ENCODE data around the gene CTIF. TPM values are rescaled to one million over a fixed set of nuclear protein-coding genes. Genes with fewer than 3 reads are reported as not detected.

Gene CTIF
- total and polyA plus RNA-seq, 4 experiments from 2014 or later = 5.2 to 6.5 TPM; not detected in 2

DNA sequence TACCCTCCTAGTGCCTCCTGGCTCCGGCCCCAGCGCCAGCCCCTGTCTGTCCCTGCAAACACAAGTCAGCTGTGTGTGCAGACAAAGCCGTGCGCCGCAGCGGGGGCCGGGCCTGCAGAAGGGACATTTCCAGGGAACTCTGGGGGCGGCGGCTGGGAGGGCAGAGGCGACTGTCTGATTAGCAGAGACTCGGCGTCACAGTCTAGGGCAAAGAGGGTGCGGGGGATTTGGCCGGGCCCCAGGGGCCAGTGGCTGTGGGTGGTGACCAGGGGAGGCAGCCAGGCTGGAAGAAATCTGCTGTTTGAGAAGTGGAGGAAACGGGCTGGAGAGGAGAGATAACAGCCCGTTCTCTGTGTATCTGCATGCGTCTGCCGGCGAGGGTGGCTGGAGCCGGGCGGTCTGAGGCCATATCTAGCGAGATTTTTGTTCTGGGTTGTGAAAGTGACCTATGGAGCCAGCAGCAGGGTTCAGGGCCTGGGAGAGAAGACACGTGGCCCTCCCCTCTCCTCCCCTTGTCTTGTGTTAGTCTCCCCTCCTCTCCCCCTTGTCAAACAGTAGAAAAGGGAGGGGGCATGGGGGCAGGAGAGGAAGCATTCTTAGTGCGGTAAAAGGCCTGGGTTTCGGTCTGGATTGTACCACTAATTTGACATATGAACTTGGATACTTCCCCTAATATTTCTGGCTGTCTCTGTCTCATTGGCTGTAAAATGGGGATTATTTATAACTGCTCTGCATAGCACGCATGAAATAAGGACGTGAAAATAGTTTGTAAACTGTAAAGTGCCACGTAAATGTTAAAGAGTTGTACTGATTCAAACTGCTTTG lies 242.5 kb downstream of the CTIF start:
- ChIA-PET CTCF (ENCODE audit: partially characterized antibody) (interaction anchor here (8.1 kb wide), 1 partner anchor 133 kb away, joined by 127 read pairs; no protein-coding TSS in a partner anchor), POLR2A (ENCODE audit: partially characterized antibody) (interaction anchor here (2.2 kb wide), 1 partner anchor 170 kb away, joined by 4 read pairs; the partner anchor contains the start of gene SMAD7)
- Histone ChIP-seq H3K36me3 (ENCODE audit: insufficient read depth, low read length) (no peaks in the 10 kb centered on the region), H3K27ac (ENCODE audit: low read depth, low read length) (no peak overlapping the region), H3K4me3 (ENCODE audit: low read length in 2 of 2) (no peak overlapping the region), H3K4me1 (ENCODE audit: insufficient read depth, low read length) (peaks cover 30% of the 10 kb centered on the region), H3K27me3 (ENCODE audit: insufficient read depth, low read length) (no peaks in the 10 kb centered on the region), H3K9me3 (ENCODE audit: control insufficient read depth in 1 of 2, low read length in 2 of 2) (no peaks in the 10 kb centered on the region)
- DNase-seq = no peak
- Mint-ChIP-seq H3K9me3 (no peaks in the 10 kb centered on the region), H3K4me3 (no peak overlapping the region), H3K27ac (peak overlapping the region in 1 of 7 donors; percentile 17), H3K4me1 (peaks cover 17 to 33% (median 21%) of the 10 kb centered on the region in 4 donors), H3K36me3 (no peaks in the 10 kb centered on the region), H3K27me3 (no peaks in the 10 kb centered on the region)
- intact Hi-C loops (cut with micrococcal nuclease) = no loop called here

DNA sequence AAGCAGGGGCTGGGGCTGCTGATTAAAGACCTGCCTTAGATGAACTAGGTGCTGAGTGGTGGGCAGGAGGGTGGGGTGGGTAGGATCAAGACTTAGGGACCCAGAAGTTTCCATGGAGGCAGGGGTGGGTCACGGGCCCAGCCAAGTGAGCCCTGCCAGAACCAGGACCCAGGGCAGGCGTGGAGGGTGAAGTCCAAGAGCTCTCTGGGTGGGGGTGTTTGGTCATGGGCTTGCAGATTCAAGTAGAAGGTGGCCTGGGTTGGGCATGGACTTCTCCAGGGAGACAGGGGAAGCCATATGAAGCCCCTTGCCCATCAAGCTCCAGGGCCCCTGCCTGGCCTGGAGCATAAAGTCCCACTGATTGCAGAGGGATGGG lies 243.1 kb downstream of the CTIF start:
- H3K36me3 ChIP-seq (ENCODE audit: insufficient read depth, low read length) = no peaks in the 10 kb centered on the region
- H3K4me1 ChIP-seq (ENCODE audit: insufficient read depth, low read length) = peaks cover 30% of the 10 kb centered on the region
- ChIA-PET POLR2A (ENCODE audit: partially characterized antibody) (interaction anchor here (2.2 kb wide), 1 partner anchor 169 kb away, joined by 4 read pairs; the partner anchor contains the start of gene SMAD7), CTCF (ENCODE audit: partially characterized antibody) (no interaction called here)
- H3K27ac ChIP-seq (ENCODE audit: low read depth, low read length) = no peak overlapping the region
- no peak overlapping the region for H3K4me3 Mint-ChIP-seq
- H3K27me3 Mint-ChIP-seq = no peaks in the 10 kb centered on the region
- H3K4me3 ChIP-seq (ENCODE audit: low read length in 2 of 2) = no peak overlapping the region
- intact Hi-C loops (cut with micrococcal nuclease) = no loop called here
- no peaks in the 10 kb centered on the region for H3K9me3 Mint-ChIP-seq
- H3K4me1 Mint-ChIP-seq = peaks cover 17 to 28% (median 21%) of the 10 kb centered on the region in 4 donors
- no peaks in the 10 kb centered on the region for H3K9me3 ChIP-seq (ENCODE audit: control insufficient read depth in 1 of 2, low read length in 2 of 2)
- no peak overlapping the region for H3K27ac Mint-ChIP-seq
- no peak for DNase-seq
- no peaks in the 10 kb centered on the region for H3K36me3 Mint-ChIP-seq
- no peaks in the 10 kb centered on the region for H3K27me3 ChIP-seq (ENCODE audit: insufficient read depth, low read length)

DNA sequence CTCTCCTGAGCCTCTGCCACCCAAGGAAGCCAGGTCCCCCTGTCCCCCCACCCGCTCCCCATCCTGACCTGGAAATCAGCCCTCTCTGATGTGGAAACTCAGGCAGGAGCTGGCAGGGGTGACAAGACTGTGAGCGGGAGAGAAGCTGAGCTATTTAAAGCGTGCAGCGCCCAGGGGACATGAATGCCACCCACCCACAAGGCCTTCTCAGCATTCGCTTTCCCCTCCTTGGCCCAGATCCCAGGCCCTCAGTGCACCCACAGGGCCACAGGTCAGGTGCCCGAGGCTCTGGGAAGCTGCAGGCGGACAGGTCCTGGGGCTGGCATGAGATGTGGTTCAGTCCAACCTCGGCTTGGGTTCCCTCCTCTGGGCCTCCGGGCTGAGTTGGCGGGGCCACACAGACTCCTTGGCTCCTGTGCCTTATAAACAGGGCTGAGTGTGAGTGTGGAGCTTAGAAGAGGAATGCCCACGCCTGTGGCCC lies 243.6 kb downstream of the CTIF start:
- POLR2A ChIA-PET (ENCODE audit: partially characterized antibody) = interaction anchor here (2.2 kb wide), 1 partner anchor 169 kb away, joined by 4 read pairs; the partner anchor contains the start of gene SMAD7
- Histone ChIP-seq H3K4me3 (ENCODE audit: low read length in 2 of 2) (no peak overlapping the region), H3K36me3 (ENCODE audit: insufficient read depth, low read length) (no peaks in the 10 kb centered on the region), H3K27ac (ENCODE audit: low read depth, low read length) (no peak overlapping the region), H3K9me3 (ENCODE audit: control insufficient read depth in 1 of 2, low read length in 2 of 2) (no peaks in the 10 kb centered on the region), H3K27me3 (ENCODE audit: insufficient read depth, low read length) (no peaks in the 10 kb centered on the region), H3K4me1 (ENCODE audit: insufficient read depth, low read length) (peaks cover 26% of the 10 kb centered on the region)
- intact Hi-C loops (cut with micrococcal nuclease) = no loop called here
- H3K4me3 Mint-ChIP-seq = no peak overlapping the region
- H3K27ac Mint-ChIP-seq = no peak overlapping the region
- H3K27me3 Mint-ChIP-seq = no peaks in the 10 kb centered on the region
- H3K9me3 Mint-ChIP-seq = no peaks in the 10 kb centered on the region
- H3K4me1 Mint-ChIP-seq = peaks cover 14 to 23% (median 18%) of the 10 kb centered on the region in 4 donors
- H3K36me3 Mint-ChIP-seq = no peaks in the 10 kb centered on the region
- no peak for DNase-seq
- CTCF ChIA-PET (ENCODE audit: partially characterized antibody) = interaction anchor here (1.3 to 1.5 kb wide), 4 partner anchors 7 to 397 kb away, joined by 3 to 5 read pairs (median 4); no protein-coding TSS in a partner anchor

DNA sequence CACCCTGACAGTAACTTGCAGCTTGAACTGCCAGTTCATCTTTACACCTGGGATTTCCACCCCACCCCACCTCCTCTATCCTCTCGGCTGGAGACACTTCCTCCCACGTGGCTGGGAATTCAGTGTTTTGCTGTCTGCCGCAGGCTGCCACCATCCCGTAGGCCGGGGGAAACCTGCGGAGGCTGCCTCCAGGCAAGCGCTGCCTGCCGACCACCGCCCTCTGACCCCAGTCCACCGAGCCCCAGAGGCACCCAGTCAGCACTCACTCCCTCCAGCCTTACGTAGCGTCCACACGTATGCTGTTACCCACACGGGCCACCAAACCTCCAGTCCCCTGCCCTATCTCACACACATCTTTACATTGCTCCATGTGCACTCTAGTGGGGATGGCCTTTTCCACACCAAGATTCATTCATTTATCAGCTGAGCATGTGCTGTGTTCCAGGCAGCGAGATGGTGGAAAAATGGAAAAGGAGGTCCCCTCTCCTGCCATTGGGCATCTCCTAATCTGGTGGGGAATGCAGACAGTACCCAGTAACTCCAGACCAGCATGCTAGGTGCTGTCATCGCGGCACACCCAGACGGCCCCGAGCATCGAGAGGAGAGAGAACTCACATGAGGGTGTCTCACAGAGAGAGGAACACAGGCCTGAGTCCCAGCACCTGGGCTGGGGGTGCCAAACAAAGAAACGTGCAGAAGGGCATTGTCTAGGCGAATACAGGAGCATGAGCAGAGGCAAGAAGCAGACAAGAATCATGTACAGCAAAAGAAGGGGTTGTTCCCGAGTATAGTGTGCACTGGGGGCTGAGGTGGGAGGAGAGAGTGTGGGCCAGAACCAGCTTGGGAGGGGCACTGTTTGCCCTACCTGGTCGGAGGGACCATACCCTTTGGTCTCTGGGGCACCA lies 245.0 kb downstream of the CTIF start:
- POLR2A ChIA-PET (ENCODE audit: partially characterized antibody) = interaction anchor here (2.2 kb wide), 1 partner anchor 168 kb away, joined by 4 read pairs; the partner anchor contains the start of gene SMAD7
- Mint-ChIP-seq H3K4me3 (no peak overlapping the region), H3K27ac (peak overlapping the region in 3 of 7 donors; percentile 72 to 86 (median 85))

DNA sequence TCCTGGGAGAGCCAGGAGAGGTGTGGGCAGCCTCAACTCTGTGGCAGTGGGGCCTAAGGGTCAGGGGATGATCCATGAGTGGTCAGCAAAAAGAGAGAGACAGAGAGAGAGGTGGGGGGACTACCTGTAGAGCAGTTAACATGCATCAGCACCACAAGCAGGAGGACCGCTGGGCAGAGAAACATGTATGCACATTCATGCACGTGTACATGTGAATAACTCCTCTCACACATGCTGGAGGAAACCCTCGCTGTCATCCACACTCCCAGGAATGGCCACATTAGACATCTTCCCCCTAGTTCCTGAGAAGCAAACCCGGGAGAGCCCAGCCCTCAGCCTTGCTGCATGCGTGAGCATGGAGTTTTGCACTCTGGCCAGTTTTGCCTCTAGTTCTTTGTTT lies 245.8 kb downstream of the CTIF start:
- DNase-seq = peak in 1 of 5 donors; percentile 30
- POLR2A ChIA-PET (ENCODE audit: partially characterized antibody) = no interaction called here

More for the DNA sequence above, 245.0 kb downstream of the CTIF start:
- no peaks in the 10 kb centered on the region for H3K9me3 ChIP-seq (ENCODE audit: control insufficient read depth in 1 of 2, low read length in 2 of 2)
- Mint-ChIP-seq H3K27me3 (no peaks in the 10 kb centered on the region), H3K4me1 (peaks cover 12 to 19% (median 15%) of the 10 kb centered on the region in 4 donors), H3K36me3 (no peaks in the 10 kb centered on the region), H3K9me3 (no peaks in the 10 kb centered on the region)
- no peak for DNase-seq
- no peaks in the 10 kb centered on the region for H3K36me3 ChIP-seq (ENCODE audit: insufficient read depth, low read length)
- no peaks in the 10 kb centered on the region for H3K27me3 ChIP-seq (ENCODE audit: insufficient read depth, low read length)
- H3K4me1 ChIP-seq (ENCODE audit: insufficient read depth, low read length) = peaks cover 23% of the 10 kb centered on the region
- CTCF ChIA-PET (ENCODE audit: partially characterized antibody) = interaction anchor here (1.3 to 1.5 kb wide), 4 partner anchors 9 to 395 kb away, joined by 3 to 5 read pairs (median 4); no protein-coding TSS in a partner anchor
- intact Hi-C loops (cut with micrococcal nuclease) = no loop called here
- no peak overlapping the region for H3K27ac ChIP-seq (ENCODE audit: low read depth, low read length)
- H3K4me3 ChIP-seq (ENCODE audit: low read length in 2 of 2) = no peak overlapping the region

DNA sequence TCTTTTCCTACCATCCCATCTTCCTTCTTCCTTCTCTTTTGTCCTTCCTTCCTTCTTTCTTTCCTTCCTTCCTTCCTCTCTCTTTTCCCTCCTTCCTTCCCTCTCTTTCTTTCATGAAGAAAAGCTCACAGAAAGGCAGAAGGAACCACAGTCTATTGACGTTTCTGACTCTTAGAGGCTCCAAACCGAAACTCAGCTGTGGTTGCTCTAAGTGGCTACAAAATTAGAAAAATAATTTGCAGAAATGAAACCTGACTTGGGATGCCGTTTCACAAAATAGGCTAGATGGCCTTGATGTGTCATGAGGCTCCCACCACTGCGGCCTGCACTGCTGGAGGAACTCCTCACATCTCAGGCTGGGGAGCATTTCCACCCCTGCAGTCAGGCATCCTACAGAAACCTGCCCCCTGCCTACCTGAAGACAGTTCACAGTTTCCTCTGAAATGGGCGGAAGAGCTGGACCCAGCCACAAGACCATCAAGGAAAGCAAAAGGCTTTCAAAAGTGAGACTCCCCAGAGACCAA lies 246.3 kb downstream of the CTIF start:
- H3K9me3 ChIP-seq (ENCODE audit: control insufficient read depth in 1 of 2, low read length in 2 of 2) = no peaks in the 10 kb centered on the region
- H3K4me1 ChIP-seq (ENCODE audit: insufficient read depth, low read length) = peaks cover 23% of the 10 kb centered on the region
- no peaks in the 10 kb centered on the region for H3K27me3 Mint-ChIP-seq
- H3K36me3 ChIP-seq (ENCODE audit: insufficient read depth, low read length) = no peaks in the 10 kb centered on the region
- DNase-seq = no peak
- peak overlapping the region; percentile 6 for H3K27ac ChIP-seq (ENCODE audit: low read depth, low read length)
- H3K4me3 ChIP-seq (ENCODE audit: low read length in 2 of 2) = no peak overlapping the region
- no peaks in the 10 kb centered on the region for H3K27me3 ChIP-seq (ENCODE audit: insufficient read depth, low read length)
- peak overlapping the region in 4 of 8 donors; percentile 12 to 61 (median 49) for H3K4me3 Mint-ChIP-seq
- ChIA-PET CTCF (ENCODE audit: partially characterized antibody) (no interaction called here), POLR2A (ENCODE audit: partially characterized antibody) (interaction anchor here (0.8 to 1.4 kb wide), 4 partner anchors 17 to 149 kb away, joined by 3 read pairs; no protein-coding TSS in a partner anchor)
- peaks cover 12 to 19% (median 15%) of the 10 kb centered on the region in 4 donors for H3K4me1 Mint-ChIP-seq
- H3K36me3 Mint-ChIP-seq = no peaks in the 10 kb centered on the region
- H3K9me3 Mint-ChIP-seq = no peaks in the 10 kb centered on the region
- H3K27ac Mint-ChIP-seq = peak overlapping the region; percentile 5 to 97 (median 89)
- intact Hi-C loops (cut with micrococcal nuclease) = no loop called here

More for the DNA sequence above, 245.8 kb downstream of the CTIF start:
- Histone ChIP-seq H3K4me3 (ENCODE audit: low read length in 2 of 2) (no peak overlapping the region), H3K36me3 (ENCODE audit: insufficient read depth, low read length) (no peaks in the 10 kb centered on the region), H3K9me3 (ENCODE audit: control insufficient read depth in 1 of 2, low read length in 2 of 2) (no peaks in the 10 kb centered on the region), H3K4me1 (ENCODE audit: insufficient read depth, low read length) (peaks cover 23% of the 10 kb centered on the region), H3K27ac (ENCODE audit: low read depth, low read length) (peak overlapping the region; percentile 6), H3K27me3 (ENCODE audit: insufficient read depth, low read length) (no peaks in the 10 kb centered on the region)
- no peaks in the 10 kb centered on the region for H3K9me3 Mint-ChIP-seq
- H3K4me1 Mint-ChIP-seq = peaks cover 12 to 19% (median 15%) of the 10 kb centered on the region in 4 donors
- H3K4me3 Mint-ChIP-seq = no peak overlapping the region
- no peaks in the 10 kb centered on the region for H3K27me3 Mint-ChIP-seq
- peak overlapping the region; percentile 5 to 97 (median 89) for H3K27ac Mint-ChIP-seq
- no peaks in the 10 kb centered on the region for H3K36me3 Mint-ChIP-seq
- CTCF ChIA-PET (ENCODE audit: partially characterized antibody) = no interaction called here
- intact Hi-C loops (cut with micrococcal nuclease) = no loop called here

Measured in CD4-positive, alpha-beta memory T cell (primary cell).